HT-29 (cell line): Measurements from ENCODE around the gene TMPRSS15. TPM values are rescaled to one million over a fixed set of nuclear protein-coding genes. Genes with fewer than 3 reads are reported as not detected.
A peak's percentile ranks its signal among the peaks of the same experiment; 100 is the strongest.

Experiments used
- DNase-seq: peaks from one replicate; pipeline ENCODE4 v3.0.0-alpha.2; 2015; ENCODE audit warnings: low spot score
- total RNA-seq: library from RNA; depleted of rRNA; stranded (reverse); fragments of >200 nt; shearing (Covaris generic); gene quantifications from 2 replicates; pipeline ENCODE4 v1.2.3, GENCODE V29; 2014

Gene TMPRSS15
- total RNA-seq, 1 experiment from 2014 or later: not detected

DNA sequence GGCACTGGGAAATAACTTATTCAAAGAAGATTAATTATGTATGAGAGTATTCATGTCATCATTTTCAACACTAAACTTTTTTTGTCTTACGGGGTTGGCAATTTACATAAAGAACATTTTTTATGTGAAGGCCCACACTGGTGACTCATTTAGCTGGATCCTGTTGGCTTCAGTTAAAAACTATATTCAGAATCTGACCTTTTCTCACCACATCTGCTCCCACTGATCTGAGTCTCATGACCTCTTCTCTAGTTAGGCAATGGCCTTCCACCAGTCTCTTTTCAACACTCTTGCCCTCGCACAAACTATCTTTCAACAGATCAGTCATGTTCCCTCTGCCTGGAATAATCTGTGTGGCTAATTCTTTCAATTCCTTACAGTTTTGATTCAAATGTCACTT is 53.4 kb downstream of the TMPRSS15 start:
- DNase-seq: no peak

- no peak for DNase-seq
Observed at GRCh38 chr21:18349468-18349867, 54.1 kb downstream of the TMPRSS15 start.

DNA sequence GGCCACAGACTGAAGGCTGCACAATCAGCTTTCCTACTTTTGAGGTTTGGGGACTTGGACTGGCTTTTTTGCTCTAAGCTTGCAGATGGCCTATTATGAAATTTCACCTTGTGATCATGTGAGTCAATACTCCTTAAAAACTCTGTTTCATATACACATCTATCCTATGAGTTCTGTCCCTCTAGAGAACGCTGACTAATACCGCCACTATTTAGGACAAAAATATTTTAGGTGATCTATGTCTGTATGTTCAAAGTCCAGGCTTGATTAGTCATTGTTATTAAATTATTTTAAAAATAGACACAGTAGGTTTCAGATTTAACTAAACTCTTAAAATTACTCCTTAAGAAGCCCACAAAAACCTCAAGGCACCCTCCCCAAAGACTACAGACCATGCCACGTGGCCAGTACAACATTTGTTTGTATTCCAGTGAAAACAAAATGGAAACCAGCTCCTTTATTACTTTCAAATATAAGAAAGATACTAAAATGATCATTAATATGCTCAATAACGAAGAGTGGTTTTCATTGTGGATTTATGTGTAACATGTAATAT is 63.1 kb downstream of the TMPRSS15 start:
- no peak for DNase-seq

DNA sequence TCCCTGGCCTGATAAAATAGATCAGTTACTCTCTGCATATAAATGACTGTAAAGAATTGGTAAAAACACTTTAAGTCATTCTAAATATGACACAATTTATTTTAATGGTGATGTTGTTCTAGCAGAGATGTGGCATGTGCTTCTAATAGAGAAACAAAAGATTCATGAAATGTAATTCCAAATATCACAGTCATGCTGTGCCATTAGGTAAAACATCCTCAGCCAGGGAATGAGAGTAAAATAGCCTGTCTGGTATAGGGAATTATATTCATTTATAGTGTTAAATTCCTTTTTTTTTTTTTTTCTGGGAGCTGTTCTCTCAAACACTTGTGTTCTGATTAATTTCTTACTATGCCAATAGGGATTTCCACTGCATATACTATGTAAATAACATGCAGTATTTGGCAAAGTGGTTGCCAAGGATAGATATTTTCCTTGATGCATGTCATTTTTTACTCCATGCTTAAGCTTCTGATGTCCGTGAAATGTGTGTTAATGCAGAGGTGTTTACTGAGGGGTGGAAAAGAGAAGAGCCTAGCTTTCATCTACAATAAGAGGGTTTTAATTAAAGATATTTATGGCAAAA is 67.8 kb downstream of the TMPRSS15 start:
- DNase-seq: no peak

- no peak for DNase-seq
Observed at GRCh38 chr21:18334066-18334465, 69.5 kb downstream of the TMPRSS15 start.

DNA sequence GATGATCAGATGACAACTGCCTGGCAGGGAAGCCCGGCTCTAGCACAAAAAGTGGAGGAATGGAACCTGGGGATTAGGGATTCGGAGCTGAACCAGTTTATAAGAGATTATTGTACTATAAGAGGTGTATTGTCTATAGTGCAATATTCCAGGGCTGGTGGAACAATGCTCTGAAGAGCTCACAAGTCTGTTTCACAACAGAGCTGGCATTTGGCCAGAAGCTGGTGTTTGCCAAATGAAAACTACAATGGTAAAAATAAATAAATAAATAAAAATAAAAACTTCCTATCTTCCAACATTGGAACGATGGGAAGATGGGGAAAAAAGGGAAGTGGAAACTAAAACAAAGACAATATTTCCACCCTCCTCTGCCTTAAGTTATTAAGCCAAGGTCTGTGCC is 85.4 kb downstream of the TMPRSS15 start:
- DNase-seq: no peak

DNA sequence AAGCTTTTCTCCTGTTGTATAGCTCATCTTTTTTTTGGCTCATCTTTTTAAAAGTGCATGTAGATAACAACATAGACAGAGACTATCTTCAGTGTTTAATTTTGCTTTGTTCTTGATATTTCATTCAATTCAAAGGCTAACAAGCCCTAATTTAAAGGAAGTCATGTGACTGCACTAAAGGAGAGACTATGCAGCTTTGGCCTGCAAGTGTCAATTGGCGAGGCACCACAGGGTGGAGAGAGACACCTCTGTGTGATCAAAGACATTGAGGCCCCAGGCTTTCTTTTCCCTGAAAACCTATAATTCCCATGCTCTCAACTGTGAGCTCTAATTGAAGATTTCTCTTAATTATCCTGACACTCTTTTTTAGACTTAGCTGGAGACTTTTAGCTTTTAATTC is 105.4 kb downstream of the TMPRSS15 start:
- DNase-seq: no peak

GRCh38 chr21:18294100-18294499 is 109.5 kb downstream of the TMPRSS15 start:
- DNase-seq: no peak

GRCh38 chr21:18289876-18290275 is 113.7 kb downstream of the TMPRSS15 start:
- no peak for DNase-seq

GRCh38 chr21:18285379-18285778 is 118.2 kb downstream of the TMPRSS15 start:
- no peak for DNase-seq

DNA sequence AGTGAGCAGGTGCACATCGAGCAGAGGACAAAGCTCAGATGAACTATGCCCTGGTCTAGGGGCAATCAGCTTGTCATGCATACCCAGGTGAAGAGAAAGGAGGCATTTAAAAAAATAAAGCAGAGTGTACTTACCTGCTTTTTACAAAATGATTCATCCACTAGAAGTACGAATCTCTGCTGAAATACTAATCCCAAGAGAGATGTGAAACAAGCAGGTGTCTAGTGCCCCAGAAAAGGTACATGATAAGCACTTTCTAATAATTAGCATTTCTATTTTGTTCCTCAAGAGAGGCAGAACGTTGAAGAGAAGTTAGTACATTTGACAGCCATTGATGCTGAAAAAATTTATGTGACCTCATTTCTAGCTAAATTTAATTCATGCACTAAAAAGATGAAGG is 127.8 kb downstream of the TMPRSS15 start:
- no peak for DNase-seq

- DNase-seq: no peak
Observed at GRCh38 chr21:18274370-18274769, 129.2 kb downstream of the TMPRSS15 start.

- DNase-seq: no peak
Observed at GRCh38 chr21:18273400-18273799, 130.2 kb downstream of the TMPRSS15 start.

- DNase-seq: no peak
Observed at GRCh38 chr21:18269856-18270255, 133.7 kb downstream of the TMPRSS15 start.

DNA sequence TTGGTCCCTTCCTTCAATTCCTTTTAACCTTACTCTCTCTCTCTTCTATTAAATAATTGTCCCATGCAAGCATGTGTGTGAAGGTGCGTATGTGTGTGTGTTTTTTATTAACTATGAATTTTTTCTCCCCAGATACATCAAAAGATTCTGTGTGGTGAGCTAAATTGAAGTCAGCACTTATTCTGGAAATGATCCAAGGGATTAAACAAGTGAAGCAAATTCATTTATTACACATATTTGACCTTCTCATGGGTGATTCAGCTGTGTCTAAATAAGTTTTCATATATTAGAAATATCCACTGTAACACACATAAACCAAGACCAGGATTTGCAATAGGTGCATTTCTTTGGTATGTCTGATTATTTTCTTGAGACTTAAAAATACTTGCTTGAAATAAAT is 134.7 kb downstream of the TMPRSS15 start:
- no peak for DNase-seq

DNA sequence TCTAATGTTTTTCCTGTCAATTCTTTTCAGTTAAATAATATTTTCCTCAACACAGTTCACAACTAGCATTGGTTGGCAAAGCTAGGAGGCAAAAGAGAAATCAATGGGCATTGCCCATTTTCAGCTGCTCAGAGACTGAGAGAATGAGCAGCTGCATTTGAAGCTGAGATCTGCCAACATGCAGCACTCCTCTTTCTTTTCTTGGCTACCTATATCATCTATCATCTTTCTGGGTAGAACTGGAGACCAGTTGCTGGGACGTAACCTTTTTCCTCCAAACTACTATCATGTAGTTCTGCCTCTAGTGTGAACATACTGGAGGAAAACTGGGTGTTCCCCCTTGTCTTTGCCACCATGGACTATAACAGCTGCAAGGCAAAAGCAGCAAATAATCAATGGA is 136.1 kb downstream of the TMPRSS15 start:
- DNase-seq: no peak

DNA sequence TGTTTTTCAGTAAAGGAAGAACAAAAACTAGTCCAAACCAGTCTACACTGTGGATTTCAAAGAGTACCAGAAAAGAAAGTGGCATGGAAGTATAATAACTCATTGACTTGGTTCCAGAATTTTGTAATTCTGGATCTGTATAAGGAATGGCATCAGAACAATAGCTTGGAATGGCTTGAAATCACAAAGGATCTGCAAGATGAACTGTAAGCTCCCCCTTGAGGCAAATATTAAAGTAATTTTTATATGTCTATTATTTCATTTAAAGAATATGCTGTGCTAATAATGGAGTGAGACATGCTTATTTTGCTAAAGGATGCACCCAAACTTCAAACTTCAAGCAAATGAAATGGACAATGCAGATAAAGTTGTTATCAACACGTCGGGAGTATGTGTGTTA is 137.6 kb downstream of the TMPRSS15 start:
- DNase-seq: no peak

GRCh38 chr21:18253799-18254198 is 149.8 kb downstream of the TMPRSS15 start:
- DNase-seq: no peak

DNA sequence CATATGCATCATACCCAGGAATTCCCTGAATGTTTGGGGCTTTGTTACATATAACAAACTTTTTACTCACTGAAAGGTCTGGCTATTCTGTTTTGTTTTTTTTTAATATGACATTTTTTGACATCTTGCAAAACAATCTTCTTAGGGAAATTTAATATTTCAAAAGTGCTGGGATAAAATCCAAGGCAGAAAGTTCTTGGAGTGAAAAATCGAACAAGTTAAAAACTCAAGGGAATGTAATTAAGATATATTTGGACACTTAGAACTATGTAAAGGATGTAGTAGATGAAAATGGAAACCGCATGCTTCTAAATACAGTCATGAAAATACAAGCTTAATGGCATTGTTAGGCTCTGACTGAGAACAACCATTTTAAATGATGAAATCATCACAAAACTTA is 150.4 kb downstream of the TMPRSS15 start:
- no peak for DNase-seq

DNA sequence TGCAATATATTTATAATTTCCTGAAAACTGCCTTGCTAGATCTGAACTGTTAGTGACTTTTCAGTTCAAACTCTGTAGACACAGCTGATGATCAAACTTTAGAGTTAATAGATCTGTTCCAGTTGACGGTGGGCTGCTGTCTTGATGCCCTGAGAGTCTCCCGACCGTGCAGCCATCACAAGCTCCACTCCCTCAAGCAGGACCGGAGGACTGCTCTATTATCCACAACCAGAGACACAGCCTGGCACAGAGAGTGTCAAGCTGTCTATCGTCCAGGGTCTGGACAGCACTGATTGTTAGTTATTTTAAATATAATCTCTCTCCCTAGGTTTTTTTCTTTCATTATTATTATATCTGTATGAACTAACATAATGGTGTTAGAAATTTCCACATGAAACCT is 150.9 kb downstream of the TMPRSS15 start:
- DNase-seq: no peak

DNA sequence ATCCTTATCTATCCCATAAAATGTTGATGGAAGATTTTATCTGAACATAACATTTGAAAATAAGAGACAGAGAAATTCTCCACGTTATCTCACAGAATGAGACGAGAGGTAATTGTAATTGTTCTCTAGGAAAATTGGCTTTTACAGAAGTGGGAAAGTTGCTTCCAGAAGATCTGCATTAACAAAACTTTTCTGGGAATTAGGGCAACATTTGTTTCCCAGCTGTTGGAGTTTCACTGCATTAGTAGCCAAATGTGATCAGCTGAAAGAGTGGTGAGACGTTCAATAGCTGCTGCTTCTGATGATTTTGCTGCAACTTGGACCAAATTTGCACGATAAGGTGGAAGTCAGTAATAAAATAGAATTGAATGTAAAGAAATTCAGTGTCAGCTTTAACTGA is 151.3 kb downstream of the TMPRSS15 start:
- no peak for DNase-seq

DNA sequence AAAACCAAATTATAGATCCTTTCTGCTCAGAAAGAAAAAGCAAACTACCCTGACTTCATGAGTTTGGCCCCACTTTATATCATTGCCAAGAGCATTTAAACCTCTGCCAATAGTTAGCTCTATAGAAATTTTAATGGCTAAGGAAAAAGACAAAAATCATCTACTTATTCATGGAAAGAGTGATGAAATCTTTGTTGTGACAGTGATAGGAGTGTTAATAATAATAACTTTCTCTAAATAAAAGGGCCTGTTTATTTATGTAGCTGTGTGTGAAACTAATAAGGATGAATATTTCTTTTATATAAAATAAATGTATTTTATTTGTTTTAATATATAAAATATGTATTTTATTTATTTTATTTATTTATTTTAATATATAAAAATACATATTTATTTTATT is 152.5 kb downstream of the TMPRSS15 start:
- DNase-seq: no peak

GRCh38 chr21:18249672-18250071 is 153.9 kb downstream of the TMPRSS15 start:
- DNase-seq: peak; percentile 3

GRCh38 chr21:18248171-18248570 is 155.4 kb downstream of the TMPRSS15 start:
- DNase-seq: no peak
